SU-DHL-6 (cell line): ENCODE results near the gene ID1.

Experiments
- CTCF ChIP-seq: fragments of 200-600 bp; sonication (generic); IDR thresholded peaks from one replicate; pipeline ENCODE4 v1.5.1; 2017; ENCODE audit warnings: antibody characterized with exemption, mild to moderate bottlenecking, low read length, moderate library complexity; ENCODE audit not compliant: insufficient read depth, poor library complexity, severe bottlenecking
- EZH2phosphoT487 ChIP-seq: fragments of 200-600 bp; sonication (generic), shearing (Covaris generic); conservative IDR thresholded peaks from 2 replicates; pipeline ENCODE4 v1.6.1; 2018; ENCODE audit warnings: mild to moderate bottlenecking, antibody characterized with exemption, low read length, moderate library complexity, mixed read lengths

GRCh38 chr20:31617432-31618104 lies 12.5 kb downstream of the ID1 start:
- no peak for TF ChIP-seq CTCF
- no peak for TF ChIP-seq EZH2phosphoT487
